Measurements from ENCODE around the gene PITX2.

The PITX2 gene

GRCh38 chr4:110636680-110637407 lies 14.0 kb upstream of the PITX2 start:
- peak overlapping the region; percentile 46 for H3K4me3 ChIP-seq (ENCODE audit: low read length)
- no peak for TF ChIP-seq CTCF (conservative IDR thresholded peaks at IDR 0.05; ENCODE audit: low read depth, low read length)
- no peak for DNase-seq (ENCODE audit: low read depth)

- DNase-seq (ENCODE audit: low read depth): no peak
- no peak for TF ChIP-seq CTCF (conservative IDR thresholded peaks at IDR 0.05; ENCODE audit: low read depth, low read length)
- H3K4me3 ChIP-seq (ENCODE audit: low read length): peak overlapping the region; percentile 46
Observed at GRCh38 chr4:110636171-110636679, 13.3 kb upstream of the PITX2 start.

GRCh38 chr4:110635163-110635865 lies 12.4 kb upstream of the PITX2 start:
- DNase-seq (ENCODE audit: low read depth): no peak
- no peak overlapping the region for H3K4me3 ChIP-seq (ENCODE audit: low read length)
- TF ChIP-seq CTCF (conservative IDR thresholded peaks at IDR 0.05; ENCODE audit: low read depth, low read length): no peak

GRCh38 chr4:110634350-110635162 lies 11.7 kb upstream of the PITX2 start:
- TF ChIP-seq CTCF (conservative IDR thresholded peaks at IDR 0.05; ENCODE audit: low read depth, low read length): no peak
- no peak for DNase-seq (ENCODE audit: low read depth)
- H3K4me3 ChIP-seq (ENCODE audit: low read length): no peak overlapping the region

- H3K4me3 ChIP-seq (ENCODE audit: low read length): peak overlapping the region; percentile 8
- TF ChIP-seq CTCF (conservative IDR thresholded peaks at IDR 0.05; ENCODE audit: low read depth, low read length): no peak
Observed at GRCh38 chr4:110633358-110634341, 10.8 kb upstream of the PITX2 start.

More at GRCh38 chr4:110633358-110634341, 10.8 kb upstream of the PITX2 start:
- DNase-seq (ENCODE audit: low read depth): no peak

All from retinal pigment epithelial cell (primary cell).